GM19351 (cell line): ENCODE data around the gene SLC16A12.

ENCODE experiments used
- ATAC-seq: cut with Tn5 transposase; IDR thresholded peaks from one replicate; pipeline ENCODE4 v1.9.1; 2021; ENCODE audit warnings: mild to moderate bottlenecking, moderate library complexity; ENCODE audit not compliant: unreplicated experiment

Gene SLC16A12, protein sequence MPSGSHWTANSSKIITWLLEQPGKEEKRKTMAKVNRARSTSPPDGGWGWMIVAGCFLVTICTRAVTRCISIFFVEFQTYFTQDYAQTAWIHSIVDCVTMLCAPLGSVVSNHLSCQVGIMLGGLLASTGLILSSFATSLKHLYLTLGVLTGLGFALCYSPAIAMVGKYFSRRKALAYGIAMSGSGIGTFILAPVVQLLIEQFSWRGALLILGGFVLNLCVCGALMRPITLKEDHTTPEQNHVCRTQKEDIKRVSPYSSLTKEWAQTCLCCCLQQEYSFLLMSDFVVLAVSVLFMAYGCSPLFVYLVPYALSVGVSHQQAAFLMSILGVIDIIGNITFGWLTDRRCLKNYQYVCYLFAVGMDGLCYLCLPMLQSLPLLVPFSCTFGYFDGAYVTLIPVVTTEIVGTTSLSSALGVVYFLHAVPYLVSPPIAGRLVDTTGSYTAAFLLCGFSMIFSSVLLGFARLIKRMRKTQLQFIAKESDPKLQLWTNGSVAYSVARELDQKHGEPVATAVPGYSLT

GRCh38 chr10:89535171-89536012 lies at the start of gene SLC16A12:
Gene SLC16A12, minus strand, starts transcription at chr10:89535594. Its CDS starts 73,016 bp downstream, at chr10:89462578.
- no peak for ATAC-seq

DNA sequence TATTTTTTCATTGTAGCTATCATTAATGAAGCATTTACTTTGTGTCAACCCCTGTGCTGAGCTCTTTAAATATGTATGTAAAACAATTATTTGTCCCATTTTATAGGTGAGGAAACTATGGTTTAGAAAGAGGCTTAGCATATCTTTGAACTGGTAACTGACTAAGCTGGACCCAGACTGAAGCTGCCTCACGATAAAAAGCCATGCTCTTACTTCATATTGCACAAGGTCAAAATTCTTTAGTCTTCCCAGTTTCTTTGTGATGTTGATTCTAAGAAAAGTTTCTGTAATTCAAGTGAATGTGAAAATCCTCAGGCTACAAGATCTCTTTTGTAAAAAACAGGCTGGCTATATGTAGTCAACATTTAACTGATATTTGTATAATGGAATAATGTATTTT lies 46.6 kb upstream of the SLC16A12 start:
- no peak for ATAC-seq

DNA sequence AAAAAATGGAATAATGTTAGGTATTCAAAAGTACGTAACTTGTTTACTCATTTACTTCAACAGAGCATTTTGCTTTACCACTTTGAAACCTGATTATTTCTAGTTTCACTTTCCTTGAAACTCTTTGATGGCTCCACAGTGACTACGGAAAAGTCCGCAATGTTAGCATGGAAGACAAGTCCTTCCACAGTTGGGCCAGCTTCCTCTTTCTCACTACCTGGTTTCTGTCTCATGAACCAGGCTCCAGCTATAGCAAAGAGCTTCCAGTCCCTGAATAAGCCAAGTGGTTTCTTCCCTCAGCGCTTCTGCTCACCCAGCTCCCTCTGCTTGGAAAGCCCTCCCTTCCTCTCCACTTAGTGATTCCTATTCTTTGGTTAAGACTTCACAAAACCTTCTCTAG lies 44.8 kb upstream of the SLC16A12 start:
- ATAC-seq, result no peak

- no peak for ATAC-seq
Measured at GRCh38 chr10:89576696-89577095, 41.3 kb upstream of the SLC16A12 start.

DNA sequence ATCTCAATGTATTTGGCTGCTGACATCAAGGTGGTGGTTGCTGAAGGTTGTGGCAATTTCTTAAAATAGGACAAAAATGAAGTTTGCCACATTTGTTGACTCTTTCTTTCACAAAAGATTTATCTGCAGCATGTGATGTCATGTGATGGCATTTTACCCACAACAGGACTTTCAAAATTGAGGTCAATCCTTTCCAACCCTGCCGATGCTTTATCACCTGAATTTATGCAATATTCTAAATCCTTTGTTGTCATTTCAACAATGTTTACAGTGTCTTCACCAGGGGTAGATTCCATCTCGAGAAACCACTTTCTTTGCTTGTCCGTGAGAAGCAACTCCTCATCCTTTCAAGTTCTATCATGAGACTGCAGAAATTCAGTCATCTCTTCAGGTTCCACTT lies 40.6 kb upstream of the SLC16A12 start:
- no peak for ATAC-seq

DNA sequence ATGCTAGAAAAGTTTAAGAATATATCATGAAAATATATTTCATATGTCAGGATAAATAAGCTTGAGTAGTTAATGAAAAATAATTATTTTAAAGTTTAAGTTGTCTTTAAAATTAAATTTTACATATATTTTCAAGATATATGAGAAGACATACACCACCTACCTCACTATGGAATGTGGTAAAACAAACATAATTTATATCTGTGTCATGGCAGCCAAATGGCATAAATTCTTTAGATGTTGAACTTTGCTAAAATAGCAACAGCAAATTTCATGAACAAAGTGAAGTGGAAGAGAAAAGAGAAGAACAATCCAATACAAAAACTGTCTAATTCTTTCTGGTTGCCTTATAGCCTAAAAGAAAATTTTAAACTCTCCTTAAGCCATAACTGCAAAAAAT lies 39.6 kb upstream of the SLC16A12 start:
- ATAC-seq, result no peak

GRCh38 chr10:89574368-89574767 lies 39.0 kb upstream of the SLC16A12 start:
- no peak for ATAC-seq

- no peak for ATAC-seq
Measured at GRCh38 chr10:89567576-89568245, 32.3 kb upstream of the SLC16A12 start.

GRCh38 chr10:89566992-89567391 lies 31.6 kb upstream of the SLC16A12 start:
- no peak for ATAC-seq

DNA sequence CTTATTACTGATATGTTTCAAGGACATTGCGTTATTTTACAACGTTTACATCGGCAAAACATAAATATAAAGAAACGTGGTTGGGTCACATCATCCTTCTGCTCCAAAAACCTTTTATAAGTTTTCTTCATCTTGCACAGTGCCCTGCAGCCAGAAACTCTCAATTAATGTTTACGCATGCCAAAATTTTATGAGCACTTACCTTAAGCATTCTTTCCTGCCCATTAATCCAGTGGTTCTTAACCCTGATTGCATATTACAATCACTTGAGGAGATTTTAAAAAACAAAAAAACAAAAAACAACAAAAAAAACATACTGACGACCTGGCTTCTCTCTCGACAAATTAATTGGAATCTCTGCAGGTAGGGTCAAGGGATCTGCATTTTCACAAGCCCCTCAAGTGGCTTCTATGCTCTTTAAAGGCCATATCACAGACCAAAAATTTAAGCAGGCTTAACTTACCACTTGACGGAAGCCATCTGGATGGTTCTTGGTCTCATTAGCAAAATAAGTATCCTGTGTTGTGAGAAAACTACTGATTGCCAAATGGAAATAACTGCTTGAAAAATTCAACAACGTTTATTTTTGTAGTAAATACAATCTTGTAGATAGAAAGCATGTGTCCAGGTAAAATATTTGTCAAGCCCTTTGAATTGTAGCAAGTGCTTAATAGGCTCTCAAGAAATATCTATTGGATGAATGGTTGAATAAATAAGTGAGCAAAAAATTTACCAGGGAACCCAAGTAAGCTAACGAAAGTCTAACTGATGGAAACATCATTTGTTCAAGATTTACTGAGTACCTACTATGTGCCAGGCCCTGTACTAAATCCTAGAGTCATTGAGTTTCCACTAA lies 30.9 kb upstream of the SLC16A12 start:
- no peak for ATAC-seq

- no peak for ATAC-seq
Measured at GRCh38 chr10:89565180-89565579, 29.8 kb upstream of the SLC16A12 start.

GRCh38 chr10:89563861-89564478 lies 28.6 kb upstream of the SLC16A12 start:
- peak; percentile 58 for ATAC-seq

DNA sequence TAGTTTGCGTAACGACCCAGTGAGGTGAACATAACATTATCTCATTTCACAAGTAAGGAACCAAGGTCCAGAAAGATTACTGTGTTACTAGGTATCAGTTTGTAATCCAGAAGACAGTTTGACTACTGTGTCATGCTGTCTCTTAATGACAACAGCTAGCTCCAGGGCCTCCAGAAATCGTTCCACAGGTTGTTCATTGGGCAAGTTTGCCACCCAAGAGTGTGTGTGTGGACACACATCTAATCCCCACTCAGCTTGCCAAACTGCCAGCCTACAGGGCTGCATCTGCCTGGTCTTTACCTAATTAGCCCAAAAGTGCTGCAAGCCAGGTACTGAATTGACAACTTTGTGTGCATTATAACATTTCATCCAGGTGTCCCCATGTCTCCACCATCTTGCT lies 27.9 kb upstream of the SLC16A12 start:
- ATAC-seq, result no peak

DNA sequence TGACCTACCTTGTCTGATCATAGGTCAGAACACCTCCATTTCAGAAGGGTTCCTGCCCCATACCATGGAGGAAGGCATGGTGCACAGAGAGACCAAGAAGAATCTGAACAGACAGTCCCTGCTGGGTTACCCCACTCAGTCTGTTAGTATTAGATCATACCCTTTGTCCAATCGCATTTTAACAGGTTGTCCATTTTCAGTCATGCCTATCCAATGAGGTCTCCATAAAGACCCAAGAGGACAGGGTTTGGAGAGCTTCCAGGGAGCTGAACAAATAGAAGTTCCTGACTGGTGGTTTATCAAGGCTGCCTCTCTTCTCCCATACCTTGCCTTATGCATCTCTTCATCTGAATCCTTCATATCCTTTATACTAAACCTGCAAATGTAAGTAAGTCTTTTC lies 21.2 kb upstream of the SLC16A12 start:
- ATAC-seq, result no peak

- ATAC-seq, result no peak
Measured at GRCh38 chr10:89555688-89556445, 20.5 kb upstream of the SLC16A12 start.

- ATAC-seq, result no peak
Measured at GRCh38 chr10:89554433-89554832, 19.0 kb upstream of the SLC16A12 start.

- no peak for ATAC-seq
Measured at GRCh38 chr10:89553064-89553734, 17.8 kb upstream of the SLC16A12 start.

DNA sequence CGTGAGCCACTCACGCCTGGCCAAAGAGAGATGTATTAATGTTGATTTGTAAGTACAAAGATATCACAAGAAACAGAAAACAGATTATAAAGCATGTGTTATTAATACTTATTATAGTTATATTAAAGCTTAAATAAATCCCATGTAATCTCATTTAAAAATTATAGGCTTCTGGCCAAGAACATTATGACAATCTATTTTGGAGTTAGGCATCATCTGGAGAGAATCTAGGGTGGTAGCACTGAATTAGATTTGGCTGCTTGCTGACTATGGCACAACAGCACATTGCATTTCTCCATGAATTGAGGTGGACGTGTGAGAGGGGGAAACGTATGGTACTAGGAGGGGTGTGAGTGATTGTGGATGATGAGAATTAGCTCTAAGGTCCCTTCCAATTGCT lies 16.8 kb upstream of the SLC16A12 start:
- no peak for ATAC-seq

- no peak for ATAC-seq
Measured at GRCh38 chr10:89550509-89550908, 15.1 kb upstream of the SLC16A12 start.
